SK-N-SH treated with all-trans-retinoic acid at 6 μM for 48 hours (cell line): ENCODE results near the gene CCDC88C.

ENCODE experiments used
- CSRNP3 ChIP-seq: fragments of 250-450 bp; sonication (Bioruptor Pico); IDR thresholded peaks from 2 replicates; pipeline ENCODE4 v1.5.1; 2021; ENCODE audit warnings: mild to moderate bottlenecking, moderate library complexity
- ESRRG ChIP-seq: fragments of 250-450 bp; sonication (Bioruptor Pico); IDR thresholded peaks from 2 replicates; pipeline ENCODE4 v1.6.1; 2021; ENCODE audit warnings: mild to moderate bottlenecking
- OSR1 ChIP-seq: fragments of 250-450 bp; sonication (Bioruptor Pico); IDR thresholded peaks from 2 replicates; pipeline ENCODE4 v1.8.0; 2022; ENCODE audit warnings: moderate library complexity, mild to moderate bottlenecking, inconsistent platforms
- PATZ1 ChIP-seq: fragments of 250-450 bp; sonication (Bioruptor Pico); IDR thresholded peaks from 2 replicates; pipeline ENCODE4 v1.8.0; 2020; ENCODE audit warnings: mild to moderate bottlenecking, moderate library complexity, borderline replicate concordance
- POU6F1 ChIP-seq: fragments of 250-450 bp; sonication (Bioruptor Pico); IDR thresholded peaks from 2 replicates; pipeline ENCODE4 v1.8.0; 2021; ENCODE audit warnings: low read depth, mild to moderate bottlenecking, moderate library complexity, borderline replicate concordance
- RARB ChIP-seq: fragments of 250-450 bp; sonication (Bioruptor Pico); IDR thresholded peaks from 2 replicates; pipeline ENCODE4 v1.8.0; 2021; ENCODE audit warnings: mild to moderate bottlenecking, moderate library complexity
- TSHZ2 ChIP-seq: fragments of 250-450 bp; sonication (Bioruptor Pico); IDR thresholded peaks from 2 replicates; pipeline ENCODE4 v1.5.0; 2020; ENCODE audit warnings: mild to moderate bottlenecking, moderate library complexity
- ZC3H10 ChIP-seq: fragments of 250-450 bp; sonication (Bioruptor Pico); IDR thresholded peaks from 2 replicates; pipeline ENCODE4 v1.5.1; 2021; ENCODE audit warnings: mild to moderate bottlenecking, moderate library complexity
- ZFP30 ChIP-seq: fragments of 450-650 bp; formaldehyde crosslinking; IDR thresholded peaks from 2 replicates; pipeline ENCODE4 v1.5.0; 2022; ENCODE audit warnings: mild to moderate bottlenecking, moderate library complexity

GRCh38 chr14:91361233-91361811, 56.3 kb downstream of the CCDC88C start:
- TF ChIP-seq PATZ1 (CRISPR knock-in tag) (no peak), CSRNP3 (CRISPR knock-in tag) (no peak), TSHZ2 (CRISPR knock-in tag) (no peak), OSR1 (CRISPR knock-in tag) (no peak), RARB (CRISPR knock-in tag) (no peak), ESRRG (no peak), ZC3H10 (CRISPR knock-in tag) (no peak), ZFP30 (no peak), POU6F1 (no peak)
